Activated CD8-positive, alpha-beta memory T cell treated with anti-CD3 and anti-CD28 coated beads, Interleukin-2, amount 50 U/mL, for 24 hours (primary cell): ENCODE data around the gene SKOR2.
"Not testable (repeated sequence)": the region's sequence is repeated elsewhere in the genome, so short reads cannot be mapped to it uniquely, and the experiment has no call there.

Source experiments
- DNase-seq: peaks from one replicate; pipeline ENCODE4 v3.0.0-alpha.2; 2020; ENCODE audit errors: extremely low read depth

Gene SKOR2

GRCh38 chr18:47254341-47254939, 3.0 kb upstream of the SKOR2 start:
- DNase-seq: no peak

- no peak for DNase-seq
Observed at GRCh38 chr18:47253101-47253654, 1.7 kb upstream of the SKOR2 start.

DNA sequence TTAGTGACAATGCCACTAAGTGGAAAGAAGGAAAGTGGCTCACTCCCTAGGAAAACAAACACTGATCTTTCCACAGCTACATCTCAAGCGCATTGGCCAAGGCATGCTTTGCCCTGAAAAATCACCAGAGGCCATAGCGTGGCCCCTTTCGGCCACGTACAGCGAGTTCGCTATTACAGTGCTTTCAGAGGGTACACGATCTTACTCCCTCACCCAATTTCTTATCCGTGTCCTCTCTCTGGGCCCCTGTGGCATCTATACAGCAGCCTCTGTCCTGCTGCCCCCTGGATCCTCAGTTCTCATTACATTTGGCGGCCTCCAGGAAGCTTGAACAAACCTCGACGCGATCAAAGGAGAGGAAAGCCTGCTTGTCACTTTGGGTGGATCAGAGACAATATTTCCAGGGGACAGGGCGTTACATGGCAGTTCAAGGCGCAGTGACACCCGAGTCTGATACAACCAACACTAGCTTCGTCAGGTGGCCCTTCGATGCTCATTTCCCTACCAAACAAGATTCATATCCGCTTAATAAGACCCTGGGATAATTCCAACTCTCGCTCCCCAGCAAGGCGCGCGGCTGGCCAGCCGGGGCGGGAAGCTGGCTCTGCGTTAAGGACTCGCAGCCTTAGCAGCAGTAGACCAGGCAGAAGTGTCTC, 941 bp downstream of the SKOR2 start:
- DNase-seq: no peak

- DNase-seq: no peak
Observed at GRCh38 chr18:47249314-47249981, 2.0 kb downstream of the SKOR2 start.

DNA sequence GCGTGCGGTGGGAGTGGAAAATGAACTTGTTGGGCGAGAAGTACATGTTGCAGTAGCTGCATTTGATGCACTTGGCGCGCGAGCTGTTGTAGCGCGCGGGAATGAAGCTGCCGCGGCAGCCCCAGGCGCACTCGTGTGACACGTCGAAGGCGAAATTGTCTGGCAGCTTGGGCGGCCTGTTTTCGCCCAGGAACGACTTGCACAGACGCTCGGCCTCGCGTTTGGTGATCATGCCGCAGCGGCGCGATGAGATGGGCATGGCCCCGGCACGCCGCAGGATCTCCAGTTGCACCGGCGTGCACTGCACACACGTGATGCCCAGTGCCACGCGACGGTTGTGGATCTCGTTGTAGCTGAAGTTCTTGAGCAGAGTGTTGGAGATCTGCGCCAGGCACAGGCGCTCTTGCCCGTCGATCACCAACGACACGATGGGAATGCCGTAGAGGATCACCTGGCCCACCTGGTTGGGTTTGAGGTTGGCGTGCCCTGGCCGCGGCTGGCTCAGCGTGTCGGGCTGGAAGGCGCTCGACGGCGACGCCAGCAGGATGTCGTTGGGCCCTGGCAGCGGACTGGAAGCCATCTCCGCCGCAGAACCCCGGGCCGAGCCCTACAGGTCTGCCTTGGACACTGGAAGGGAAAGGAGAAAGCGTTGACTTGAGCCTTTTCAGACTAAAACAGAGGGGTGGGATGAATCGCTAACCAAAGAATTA, 2.7 kb downstream of the SKOR2 start:
- DNase-seq: no peak

DNA sequence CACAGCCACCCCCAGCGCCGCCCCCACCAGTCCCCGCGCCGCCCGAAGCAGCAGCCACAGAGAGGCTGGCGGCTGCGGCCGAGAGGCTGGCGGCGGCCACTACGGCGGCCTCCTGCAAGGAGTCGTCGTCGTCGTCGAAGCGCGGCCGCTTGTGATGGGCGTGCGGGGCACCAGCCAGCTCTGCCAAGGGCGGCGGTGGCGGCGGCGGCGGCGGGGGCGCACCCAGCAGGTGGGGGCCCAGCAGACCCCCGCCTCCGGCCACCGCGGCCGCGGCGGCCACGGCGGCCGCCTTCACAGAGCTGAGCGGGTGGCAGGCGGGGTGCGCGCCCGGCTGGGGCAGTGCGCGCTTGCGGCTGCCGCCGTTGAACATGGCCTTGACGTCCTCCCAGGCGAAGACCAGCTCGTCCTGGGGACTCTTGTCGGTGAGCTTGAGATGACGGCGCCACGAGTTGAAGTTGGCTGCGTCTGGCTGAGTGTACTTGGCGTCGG, 3.3 kb downstream of the SKOR2 start:
- no peak for DNase-seq

DNA sequence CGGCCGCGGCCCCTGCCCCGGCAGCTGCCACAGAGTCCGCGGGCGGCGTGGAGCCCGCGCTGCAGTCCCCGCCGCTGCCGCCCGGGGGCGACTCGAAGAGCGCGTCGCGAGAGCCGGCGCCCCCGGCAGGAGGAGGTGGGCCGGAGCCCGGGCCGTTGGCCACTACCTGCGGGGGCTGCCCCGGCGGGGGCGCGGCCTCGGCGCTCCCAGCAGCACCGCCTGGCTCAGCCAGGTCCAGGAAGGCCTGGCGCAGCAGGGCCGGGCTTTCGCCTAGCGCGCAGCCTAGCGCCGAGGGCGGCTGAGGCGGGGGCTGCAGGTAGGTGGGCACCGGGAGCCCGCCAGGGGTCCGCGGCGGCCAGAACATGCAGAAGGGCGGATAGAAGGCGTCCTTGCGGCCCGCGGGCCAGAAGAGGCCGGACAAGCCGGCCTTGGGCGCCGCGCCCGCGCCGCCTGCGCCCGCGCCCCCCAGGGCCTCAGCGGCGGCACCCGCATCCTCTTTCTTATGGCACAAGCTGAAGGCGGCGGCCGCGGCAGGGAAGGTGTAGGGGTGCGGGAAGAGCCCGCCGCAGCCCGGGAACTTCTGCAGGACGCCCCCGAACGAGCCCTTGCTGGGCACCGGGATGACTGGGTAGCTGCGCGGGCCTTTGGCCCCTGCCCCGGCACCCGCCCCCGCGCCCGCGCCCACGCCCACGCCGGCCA, 3.9 kb downstream of the SKOR2 start:
- no peak for DNase-seq

- DNase-seq: no peak
Observed at GRCh38 chr18:47247036-47247415, 4.4 kb downstream of the SKOR2 start.

DNA sequence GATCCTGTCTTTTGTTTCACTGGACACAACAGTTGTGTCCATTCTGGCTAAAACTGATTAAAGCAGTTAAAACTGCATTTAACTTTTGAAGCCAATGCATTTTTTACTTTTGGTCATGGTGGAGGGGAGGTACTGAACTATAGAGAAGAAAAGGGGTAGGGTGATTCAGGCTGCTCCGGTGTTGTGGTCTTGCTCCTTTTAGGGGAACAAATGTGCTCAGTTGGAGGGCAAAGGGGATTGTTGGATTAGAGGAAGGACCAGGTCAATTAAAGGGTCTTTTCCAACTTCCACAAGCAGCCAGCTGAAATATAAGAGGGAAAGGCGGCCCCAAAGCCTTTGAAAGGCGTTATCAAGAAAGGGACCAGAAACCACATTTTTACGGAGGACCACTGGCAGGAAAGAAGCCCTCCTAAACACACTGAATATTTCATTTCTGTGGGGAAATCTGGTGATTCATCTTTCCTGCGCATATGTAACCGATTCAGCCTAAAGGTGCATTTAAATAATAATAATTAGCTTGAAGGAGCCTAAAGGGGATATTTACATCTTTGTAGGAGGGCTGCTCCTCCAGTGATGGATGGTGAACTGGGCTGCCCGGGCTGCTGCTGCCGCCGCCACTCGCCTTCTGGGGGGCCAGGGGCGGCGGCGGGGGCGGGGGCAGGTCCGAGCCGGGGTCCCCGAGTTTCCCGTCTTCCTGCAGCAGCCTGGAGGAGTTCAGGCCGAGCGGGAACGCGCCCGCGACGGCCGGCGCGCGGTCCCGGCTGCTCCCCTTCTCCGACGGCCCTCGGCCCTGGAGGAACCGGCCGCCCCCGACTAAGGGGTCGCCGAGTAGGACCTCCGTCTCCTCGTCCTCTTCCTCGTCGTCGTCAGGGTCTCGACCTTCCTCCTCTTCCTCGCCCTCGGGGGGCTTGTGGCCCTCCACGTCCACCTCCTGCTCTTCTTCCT, 5.2 kb downstream of the SKOR2 start:
- DNase-seq: no peak

GRCh38 chr18:47244086-47244485, 7.4 kb downstream of the SKOR2 start:
- no peak for DNase-seq

DNA sequence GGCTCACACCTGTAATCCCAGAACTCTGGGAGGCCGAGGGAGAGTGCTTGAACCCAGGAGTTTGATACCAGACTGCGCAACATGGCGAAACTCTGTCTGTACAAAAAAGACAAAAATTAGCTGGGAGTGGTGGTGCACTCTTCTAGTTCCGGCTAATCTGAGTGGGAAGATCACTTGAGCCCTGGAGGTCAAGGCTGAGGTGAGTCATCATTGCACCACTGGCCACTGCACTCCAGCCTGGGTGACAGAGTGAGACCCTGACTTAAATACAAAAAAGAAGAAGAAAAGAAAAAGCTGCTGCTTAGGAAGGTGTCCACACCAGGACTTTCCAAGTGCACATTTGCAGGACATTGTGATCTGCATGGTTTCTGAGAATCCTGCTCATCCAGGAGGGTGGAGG, 16.4 kb downstream of the SKOR2 start:
- DNase-seq: no peak

- DNase-seq: no peak
Observed at GRCh38 chr18:47226660-47227059, 24.8 kb downstream of the SKOR2 start.

GRCh38 chr18:47215554-47216138, 35.8 kb downstream of the SKOR2 start:
- no peak for DNase-seq

DNA sequence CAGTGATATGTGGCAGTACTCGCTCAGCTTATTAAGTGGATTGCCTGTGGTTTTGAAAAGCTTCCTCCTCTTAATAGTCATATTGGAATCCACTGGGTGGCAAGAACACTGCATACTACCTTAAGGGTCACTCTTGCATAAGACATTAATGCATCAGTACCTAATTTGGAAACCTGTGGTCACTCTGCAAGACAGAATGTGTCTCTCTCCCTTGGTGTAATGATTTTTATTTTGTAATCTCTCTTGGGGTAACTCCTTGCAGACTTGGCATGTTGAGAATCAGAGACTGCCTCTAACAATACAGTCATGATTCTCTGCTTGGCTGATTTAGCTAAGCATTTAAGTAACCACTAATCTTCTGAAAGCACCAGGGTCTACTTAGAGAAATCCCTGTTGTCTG, 42.3 kb downstream of the SKOR2 start:
- no peak for DNase-seq

DNA sequence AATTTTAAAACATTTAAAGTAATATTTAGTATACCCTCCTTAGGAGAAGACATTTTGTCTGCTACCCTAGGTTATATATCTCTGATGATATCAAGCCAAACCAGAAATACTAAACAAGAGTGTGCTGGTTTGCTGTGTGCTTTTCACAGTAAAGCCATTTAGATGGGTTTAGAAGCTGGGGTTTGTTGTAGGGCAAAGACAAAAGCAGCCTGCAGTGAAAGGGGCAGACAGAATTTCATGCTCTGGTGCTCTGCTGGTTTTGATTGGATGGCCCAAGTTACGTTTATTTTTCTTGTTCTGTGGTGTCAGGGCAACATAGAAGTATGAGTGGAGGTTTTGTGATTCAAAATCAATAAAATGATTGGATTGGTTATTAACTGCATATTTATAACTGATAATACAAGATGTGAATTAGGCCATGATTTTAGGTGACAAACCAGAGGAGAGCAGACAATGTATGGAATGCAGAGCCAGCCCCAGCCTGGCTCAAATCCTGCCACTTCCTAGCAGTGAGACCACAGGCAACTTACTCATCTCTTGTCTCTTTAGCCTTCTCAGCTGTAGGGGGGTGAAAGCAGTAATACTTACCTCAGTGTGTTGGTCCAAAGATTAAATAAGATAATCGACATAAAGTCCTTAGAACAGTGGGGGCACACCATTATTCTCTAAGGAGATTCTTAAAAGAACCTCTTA, 44.4 kb downstream of the SKOR2 start:
- DNase-seq: no peak

GRCh38 chr18:47204908-47205522, 46.4 kb downstream of the SKOR2 start:
- no peak for DNase-seq

DNA sequence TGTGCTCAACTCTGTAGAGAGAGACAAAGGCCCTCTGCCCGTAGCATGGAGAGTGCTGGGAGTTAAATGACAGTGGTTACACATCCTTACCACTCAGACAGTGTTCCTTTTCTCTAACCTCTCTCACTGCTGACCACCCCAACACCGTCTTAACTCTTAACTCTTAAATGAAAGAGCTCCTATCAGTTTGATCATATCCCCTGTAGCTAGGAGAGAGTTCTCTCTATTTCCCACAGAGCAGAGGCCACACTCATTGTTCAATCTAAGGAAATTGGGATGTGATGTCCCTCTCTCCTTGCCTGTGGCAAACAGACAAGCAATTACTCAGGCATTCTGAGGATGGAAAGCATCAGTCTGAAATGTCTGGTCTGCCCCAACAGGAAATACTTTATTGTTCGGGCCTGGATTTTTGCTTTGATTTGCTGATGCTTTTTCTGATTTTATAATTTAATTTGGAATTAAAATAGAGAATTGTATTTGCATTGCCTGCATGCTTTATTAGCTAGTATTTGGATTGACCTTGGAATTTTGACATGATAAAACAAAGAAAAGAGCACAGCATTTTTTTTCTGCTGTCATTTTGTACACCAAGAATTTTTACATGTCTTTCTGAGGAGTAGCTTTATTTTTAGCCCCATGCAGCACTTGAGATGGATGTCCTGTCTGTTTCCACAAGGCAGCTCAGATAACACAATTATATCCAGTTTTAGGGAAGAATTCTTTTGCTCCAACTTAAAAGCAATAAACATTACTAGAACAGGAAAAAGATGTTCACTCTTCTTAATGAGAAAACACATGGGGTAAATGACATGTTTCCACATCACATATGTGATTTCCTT, 47.6 kb downstream of the SKOR2 start:
- DNase-seq: no peak

DNA sequence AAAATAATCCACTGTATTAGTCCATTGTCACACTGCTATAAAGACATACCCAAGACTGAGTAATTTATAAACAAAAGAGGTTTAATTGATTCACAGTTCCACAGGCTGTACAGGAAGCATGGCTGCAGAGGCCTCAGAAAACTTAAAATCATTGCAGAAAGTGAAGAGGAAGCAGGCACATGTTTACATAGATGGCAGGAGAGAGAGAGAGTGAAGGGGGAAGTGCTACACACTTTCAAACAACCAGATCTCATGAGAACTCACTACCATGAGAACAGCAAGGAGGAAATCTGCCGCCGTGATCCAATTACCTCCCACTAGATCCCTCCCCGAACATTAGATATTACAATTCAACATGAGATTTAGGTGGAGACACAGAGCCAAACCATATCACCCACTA, 55.5 kb downstream of the SKOR2 start:
- DNase-seq: not testable (repeated sequence)
